HS-5 (cell line): Measurements from ENCODE around the gene TNFSF15.

ENCODE experiments used
- DNase-seq: peaks from one replicate; pipeline ENCODE4 v3.0.0-alpha.2; 2012; ENCODE audit warnings: low read depth

Gene TNFSF15

GRCh38 chr9:114825126-114825795 is 19.4 kb upstream of the TNFSF15 start:
- no peak for DNase-seq

- peak; percentile 20 for DNase-seq
These were observed 18.3 kb upstream of the TNFSF15 start for GRCh38 chr9:114824110-114824509.

- DNase-seq: no peak
These were observed 17.6 kb upstream of the TNFSF15 start for GRCh38 chr9:114823441-114823840.

GRCh38 chr9:114822708-114823107 is 16.9 kb upstream of the TNFSF15 start:
- DNase-seq: no peak

GRCh38 chr9:114820776-114821501 is 15.1 kb upstream of the TNFSF15 start:
- no peak for DNase-seq

GRCh38 chr9:114818178-114818577 is 12.3 kb upstream of the TNFSF15 start:
- no peak for DNase-seq

- DNase-seq: no peak
These were observed 8.0 kb upstream of the TNFSF15 start for GRCh38 chr9:114813717-114814418.

- DNase-seq: no peak
These were observed 6.3 kb upstream of the TNFSF15 start for GRCh38 chr9:114811966-114812636.

GRCh38 chr9:114811301-114811700 is 5.5 kb upstream of the TNFSF15 start:
- DNase-seq: no peak

- DNase-seq: no peak
These were observed 4.8 kb upstream of the TNFSF15 start for GRCh38 chr9:114810614-114811013.

- DNase-seq: no peak
These were observed 674 bp upstream of the TNFSF15 start for GRCh38 chr9:114806526-114806900.

GRCh38 chr9:114804505-114804904 is 1.3 kb downstream of the TNFSF15 start:
- peak; percentile 86 for DNase-seq

- peak; percentile 41 for DNase-seq
These were observed 2.2 kb downstream of the TNFSF15 start for GRCh38 chr9:114803479-114804265.

- DNase-seq: no peak
These were observed 5.9 kb downstream of the TNFSF15 start for GRCh38 chr9:114799925-114800324.

- no peak for DNase-seq
These were observed 6.4 kb downstream of the TNFSF15 start for GRCh38 chr9:114799441-114799840.

- DNase-seq: no peak
These were observed 6.9 kb downstream of the TNFSF15 start for GRCh38 chr9:114798780-114799427.

- no peak for DNase-seq
These were observed 7.7 kb downstream of the TNFSF15 start for GRCh38 chr9:114798101-114798500.

GRCh38 chr9:114792396-114792795 is 13.4 kb downstream of the TNFSF15 start:
- DNase-seq: no peak

GRCh38 chr9:114791736-114792135 is 14.1 kb downstream of the TNFSF15 start:
- DNase-seq: no peak

- DNase-seq: no peak
These were observed 14.5 kb downstream of the TNFSF15 start for GRCh38 chr9:114791312-114791711.

GRCh38 chr9:114790521-114790920 is 15.3 kb downstream of the TNFSF15 start:
- no peak for DNase-seq
